A172 (cell line): ENCODE data around the gene WASHC4. TPM values are rescaled to one million over a fixed set of nuclear protein-coding genes. Genes with fewer than 3 reads are reported as not detected.
"Not testable (repeated sequence)": the region's sequence is repeated elsewhere in the genome, so short reads cannot be mapped to it uniquely, and the experiment has no call there.

Source experiments
- DNase-seq: peaks from one replicate; pipeline ENCODE4 v3.0.0-alpha.2; 2015; ENCODE audit warnings: low spot score
- total RNA-seq: library from RNA; depleted of rRNA; stranded (reverse); fragments of >200 nt; shearing (Covaris generic); gene quantifications from 2 replicates; pipeline ENCODE4 v1.2.3, GENCODE V29; 2014

WASHC4 gene
- total RNA-seq, 1 experiment from 2014 or later = 52.1 TPM

GRCh38 chr12:105090361-105090760 is 17.2 kb upstream of the WASHC4 start:
- DNase-seq = no peak

GRCh38 chr12:105091476-105092206 is 15.9 kb upstream of the WASHC4 start:
- no peak for DNase-seq

- DNase-seq = no peak
Measured at GRCh38 chr12:105092336-105092735, 15.2 kb upstream of the WASHC4 start.

GRCh38 chr12:105095338-105095737 is 12.2 kb upstream of the WASHC4 start:
- DNase-seq = not testable (repeated sequence)

GRCh38 chr12:105099356-105099755 is 8.2 kb upstream of the WASHC4 start:
- no peak for DNase-seq

GRCh38 chr12:105100207-105100985 is 7.1 kb upstream of the WASHC4 start:
- DNase-seq = peak; percentile 51

- no peak for DNase-seq
Measured at GRCh38 chr12:105100998-105101397, 6.5 kb upstream of the WASHC4 start.

- no peak for DNase-seq
Measured at GRCh38 chr12:105102673-105103072, 4.9 kb upstream of the WASHC4 start.

- DNase-seq = no peak
Measured at GRCh38 chr12:105104762-105105161, 2.8 kb upstream of the WASHC4 start.

GRCh38 chr12:105106621-105107020 is 910 bp upstream of the WASHC4 start:
- DNase-seq = no peak

GRCh38 chr12:105107171-105107493 is 399 bp upstream of the WASHC4 start:
- peak; percentile 38 for DNase-seq

- DNase-seq = peak; percentile 58
Measured at GRCh38 chr12:105109465-105110212, 2.1 kb downstream of the WASHC4 start.

GRCh38 chr12:105110851-105111250 is 3.3 kb downstream of the WASHC4 start:
- DNase-seq = no peak

- DNase-seq = no peak
Measured at GRCh38 chr12:105113094-105113493, 5.6 kb downstream of the WASHC4 start.

GRCh38 chr12:105116969-105117368 is 9.4 kb downstream of the WASHC4 start:
- DNase-seq = no peak

GRCh38 chr12:105120551-105120950 is 13.0 kb downstream of the WASHC4 start:
- DNase-seq = no peak

GRCh38 chr12:105138248-105138647 is 30.7 kb downstream of the WASHC4 start:
- DNase-seq = no peak

GRCh38 chr12:105141320-105141922 is 33.9 kb downstream of the WASHC4 start:
- no peak for DNase-seq

- DNase-seq = no peak
Measured at GRCh38 chr12:105142259-105142658, 34.7 kb downstream of the WASHC4 start.

- no peak for DNase-seq
Measured at GRCh38 chr12:105156260-105156659, 48.7 kb downstream of the WASHC4 start.

- no peak for DNase-seq
Measured at GRCh38 chr12:105157606-105158005, 50.1 kb downstream of the WASHC4 start.

- DNase-seq = no peak
Measured at GRCh38 chr12:105158876-105159275, 51.3 kb downstream of the WASHC4 start.
